RWPE1 (cell line): Measurements from ENCODE around the gene PPCDC.
A peak's percentile ranks its signal among the peaks of the same experiment; 100 is the strongest.

Source experiments
- CTCF ChIA-PET: fragments of 350-600 bp; sonication (Branson Sonifier 250); formaldehyde crosslinking; extraction: SDS; loops from one replicate; lab custom pipeline; 2021; lab: Yijun Ruan, JAX
- POLR2A ChIA-PET: fragments of 400-600 bp; formaldehyde crosslinking; extraction: SDS; loops from one replicate; lab custom pipeline; 2020; ENCODE audit warnings: antibody characterized with exemption; ENCODE audit not compliant: low non-redundant PET; lab: Yijun Ruan, JAX
- DNase-seq: peaks from one replicate; pipeline ENCODE4 v3.0.0; 2012; ENCODE audit warnings: low spot score
- H3K27ac ChIP-seq: fragments of 450-650 bp; 2 replicates; pipeline ENCODE4 v1.5.1; 2017
- TF ChIP-seq, protein P1 (sequence below): fragments of 450-650 bp; conservative IDR thresholded peaks from 2 replicates; pipeline ENCODE4 v1.5.1; 2017; ENCODE audit warnings: low read depth, mild to moderate bottlenecking

The PPCDC gene

DNA sequence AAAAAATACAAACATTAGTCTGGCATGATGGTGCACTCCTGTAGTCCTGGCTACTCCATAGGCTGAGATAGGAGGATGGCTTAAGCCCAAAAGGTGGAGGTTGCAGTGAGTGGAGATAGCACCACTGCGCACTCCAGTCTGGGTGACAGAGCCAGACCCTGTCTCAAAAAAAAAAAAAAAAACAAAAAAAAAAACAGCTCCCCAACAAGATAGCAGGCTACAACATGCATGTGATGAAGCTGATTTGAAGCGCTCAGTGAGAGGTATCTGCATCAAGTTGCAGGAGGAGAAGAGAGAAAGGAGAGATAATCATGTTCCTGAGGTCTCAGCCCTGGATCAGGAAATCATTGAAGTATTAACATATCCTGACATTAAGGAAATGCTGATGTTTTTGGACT lies 608 bp upstream of the PPCDC start:
- TF ChIP-seq, protein P1, sequence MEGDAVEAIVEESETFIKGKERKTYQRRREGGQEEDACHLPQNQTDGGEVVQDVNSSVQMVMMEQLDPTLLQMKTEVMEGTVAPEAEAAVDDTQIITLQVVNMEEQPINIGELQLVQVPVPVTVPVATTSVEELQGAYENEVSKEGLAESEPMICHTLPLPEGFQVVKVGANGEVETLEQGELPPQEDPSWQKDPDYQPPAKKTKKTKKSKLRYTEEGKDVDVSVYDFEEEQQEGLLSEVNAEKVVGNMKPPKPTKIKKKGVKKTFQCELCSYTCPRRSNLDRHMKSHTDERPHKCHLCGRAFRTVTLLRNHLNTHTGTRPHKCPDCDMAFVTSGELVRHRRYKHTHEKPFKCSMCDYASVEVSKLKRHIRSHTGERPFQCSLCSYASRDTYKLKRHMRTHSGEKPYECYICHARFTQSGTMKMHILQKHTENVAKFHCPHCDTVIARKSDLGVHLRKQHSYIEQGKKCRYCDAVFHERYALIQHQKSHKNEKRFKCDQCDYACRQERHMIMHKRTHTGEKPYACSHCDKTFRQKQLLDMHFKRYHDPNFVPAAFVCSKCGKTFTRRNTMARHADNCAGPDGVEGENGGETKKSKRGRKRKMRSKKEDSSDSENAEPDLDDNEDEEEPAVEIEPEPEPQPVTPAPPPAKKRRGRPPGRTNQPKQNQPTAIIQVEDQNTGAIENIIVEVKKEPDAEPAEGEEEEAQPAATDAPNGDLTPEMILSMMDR, result no peak
- ChIA-PET POLR2A (interaction anchor here (0.6 to 1.2 kb wide), 4 partner anchors 68 to 179 kb away, joined by 3 to 8 read pairs (median 4); partner anchors contain the start of gene C15orf39), CTCF (no interaction called here)
- DNase-seq, result no peak
- H3K27ac ChIP-seq, result no peak overlapping the region

- peak; percentile 49 for DNase-seq
- peak overlapping the region; percentile 78 for H3K27ac ChIP-seq
- TF ChIP-seq, protein P1, result no peak
- ChIA-PET CTCF (interaction anchor here (0.6 to 1.2 kb wide), 4 partner anchors 10 to 669 kb away, joined by 3 to 4 read pairs (median 4); partner anchors contain the start of gene C15orf39), POLR2A (interaction anchor here (0.6 to 1.2 kb wide), 6 partner anchors 9 to 182 kb away, joined by 3 to 8 read pairs (median 3); partner anchors contain the start of genes C15orf39 and RPP25)
These were observed 664 bp downstream of the PPCDC start for GRCh38 chr15:75023872-75024636.

DNA sequence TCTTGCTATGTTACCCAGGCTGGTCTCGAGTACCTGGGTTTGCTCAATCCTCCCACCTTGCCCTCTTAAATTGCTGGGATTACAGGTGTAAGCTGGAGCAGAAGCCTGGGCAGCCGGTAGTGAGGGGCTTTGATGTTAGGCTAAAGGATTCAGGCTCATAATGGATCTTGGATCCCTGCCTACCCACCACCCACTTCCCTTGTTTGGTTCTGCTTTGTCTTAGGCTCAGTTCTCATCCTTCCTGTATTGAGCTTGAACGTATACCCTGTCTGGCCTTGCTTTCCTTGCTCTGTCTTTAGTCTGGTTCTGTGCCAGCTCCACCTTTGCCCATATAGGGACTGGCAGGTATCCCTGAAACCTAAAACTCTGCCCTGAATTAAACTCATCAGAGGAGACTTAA lies 1.7 kb downstream of the PPCDC start:
- no peak for DNase-seq
- CTCF ChIA-PET, result interaction anchor here (0.6 to 1.2 kb wide), 2 partner anchors 82 to 179 kb away, joined by 4 read pairs; no protein-coding TSS in a partner anchor
- POLR2A ChIA-PET, result interaction anchor here (1.1 kb wide), 1 partner anchor 68 kb away, joined by 3 read pairs; the partner anchor contains the start of gene RPP25
- no peak overlapping the region; the same call in 1 of the 2 replicates for H3K27ac ChIP-seq
- TF ChIP-seq, protein P1, result no peak

DNA sequence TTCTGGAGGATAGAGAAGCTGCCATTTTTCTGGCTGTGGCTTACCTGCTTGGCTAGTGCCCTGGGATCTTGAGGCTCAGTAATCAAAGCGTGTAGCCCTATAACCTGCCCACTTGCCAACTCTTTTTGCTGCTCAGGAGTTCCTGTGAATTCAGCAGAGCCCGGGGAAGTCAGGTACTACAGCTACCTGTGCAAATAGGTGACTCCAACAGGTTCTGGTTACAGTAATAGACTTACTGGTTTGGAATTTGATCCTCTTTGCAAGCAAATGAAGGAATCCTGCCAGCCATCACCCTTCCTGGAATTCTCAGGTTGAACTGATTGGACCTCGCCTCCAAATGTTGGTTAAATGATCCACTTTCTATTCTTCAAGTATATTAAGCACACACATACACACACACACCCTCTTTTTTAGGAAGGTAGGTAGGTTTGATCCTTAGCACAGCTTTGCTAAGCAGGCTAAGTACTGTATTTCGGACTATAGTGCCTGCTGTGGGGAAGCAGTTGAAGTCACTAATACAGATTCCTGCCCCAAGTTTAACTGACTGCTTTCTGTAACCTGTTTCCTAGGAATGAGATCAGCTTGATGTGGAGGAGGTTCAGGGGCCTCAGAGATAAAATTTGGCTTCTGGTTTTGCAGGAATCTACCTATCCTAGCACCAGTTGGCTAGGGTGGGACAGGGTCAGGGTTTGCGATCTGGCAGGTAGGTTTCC lies 2.3 kb downstream of the PPCDC start:
- TF ChIP-seq, protein P1, result no peak
- DNase-seq, result no peak
- ChIA-PET POLR2A (no interaction called here), CTCF (interaction anchor here (0.6 to 1.2 kb wide), 2 partner anchors 82 to 179 kb away, joined by 4 read pairs; no protein-coding TSS in a partner anchor)
- H3K27ac ChIP-seq, result peak overlapping the region; percentile 19

GRCh38 chr15:75027551-75027950 lies 4.2 kb downstream of the PPCDC start:
- POLR2A ChIA-PET, result no interaction called here
- TF ChIP-seq, protein P1, result no peak
- DNase-seq, result no peak
- CTCF ChIA-PET, result no interaction called here
- H3K27ac ChIP-seq, result peak overlapping the region; percentile 90; the same call in 1 of the 2 replicates

- TF ChIP-seq, protein P1, result no peak
- ChIA-PET CTCF (interaction anchor here (0.6 to 4.3 kb wide), 12 partner anchors 19 to 277 kb away, joined by 3 to 134 read pairs (median 3); partner anchors contain the start of genes C15orf39 and RPP25), POLR2A (interaction anchor here (1.4 to 1.5 kb wide), 2 partner anchors 173 to 175 kb away, joined by 3 to 5 read pairs; partner anchors contain the start of gene C15orf39)
- DNase-seq, result no peak
- peak overlapping the region; percentile 90 for H3K27ac ChIP-seq
These were observed 5.6 kb downstream of the PPCDC start for GRCh38 chr15:75028991-75029377.
